HG02943 (cell line): Measurements from ENCODE around the gene CDH4.
"Not testable (repeated sequence)": the region's sequence is repeated elsewhere in the genome, so short reads cannot be mapped to it uniquely, and the experiment has no call there.

Experiments used
- ATAC-seq: cut with Tn5 transposase; IDR thresholded peaks from one replicate; pipeline ENCODE4 v1.9.1; 2021; ENCODE audit warnings: mild to moderate bottlenecking, low read depth, moderate library complexity; ENCODE audit not compliant: unreplicated experiment

The CDH4 gene

GRCh38 chr20:61852268-61853072 is 600.4 kb downstream of the CDH4 start:
- ATAC-seq: no peak

DNA sequence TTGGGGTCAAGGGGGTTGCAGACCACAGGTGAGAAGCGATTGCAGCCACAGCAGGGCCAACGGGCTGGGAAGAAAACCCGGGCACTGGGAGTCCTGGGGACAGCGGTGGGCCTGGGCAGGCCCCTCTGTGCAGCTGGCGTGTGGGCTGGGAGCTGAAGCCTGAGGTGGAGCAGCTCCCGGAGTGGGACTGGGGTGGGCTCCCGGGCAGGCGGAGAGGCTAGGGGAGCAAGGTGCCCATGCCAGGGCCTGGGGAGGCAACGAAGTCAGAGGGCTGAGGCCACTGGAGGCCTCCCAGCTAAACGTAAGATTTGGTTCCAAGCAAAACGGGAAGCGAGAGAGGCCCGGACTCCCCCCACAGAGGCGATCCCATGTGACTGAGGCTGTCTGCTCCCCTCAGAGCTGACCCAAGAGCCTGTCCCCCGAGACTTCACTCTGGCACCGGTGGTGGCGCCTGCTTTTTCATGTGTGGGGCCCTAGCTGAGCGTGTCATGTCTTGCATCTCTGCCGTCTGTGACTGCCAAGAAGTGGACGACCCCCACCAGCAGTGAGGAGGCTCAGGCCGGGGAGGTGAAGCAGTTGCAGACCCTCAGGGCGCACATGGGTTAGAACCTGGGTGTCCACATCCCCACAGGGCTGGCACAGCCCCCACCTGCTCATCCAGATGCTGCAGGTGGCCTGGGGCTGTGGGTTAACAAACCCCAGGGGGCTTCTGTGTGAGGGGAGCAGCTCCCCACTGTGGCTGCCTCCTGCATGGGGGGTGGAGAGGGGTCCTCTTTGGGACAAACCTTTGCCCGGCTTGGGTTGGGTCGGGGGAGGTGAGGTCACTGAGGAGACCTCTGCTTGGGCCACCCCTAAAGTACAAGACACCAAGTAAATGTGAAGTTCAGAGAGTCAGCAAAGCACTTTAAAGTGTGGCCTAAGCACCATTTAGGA is 601.3 kb downstream of the CDH4 start:
- no peak for ATAC-seq

GRCh38 chr20:61854538-61854937 is 602.5 kb downstream of the CDH4 start:
- ATAC-seq: not testable (repeated sequence)

GRCh38 chr20:61855286-61855685 is 603.2 kb downstream of the CDH4 start:
- no peak for ATAC-seq

- ATAC-seq: no peak
These were observed 604.8 kb downstream of the CDH4 start for GRCh38 chr20:61856626-61857413.

DNA sequence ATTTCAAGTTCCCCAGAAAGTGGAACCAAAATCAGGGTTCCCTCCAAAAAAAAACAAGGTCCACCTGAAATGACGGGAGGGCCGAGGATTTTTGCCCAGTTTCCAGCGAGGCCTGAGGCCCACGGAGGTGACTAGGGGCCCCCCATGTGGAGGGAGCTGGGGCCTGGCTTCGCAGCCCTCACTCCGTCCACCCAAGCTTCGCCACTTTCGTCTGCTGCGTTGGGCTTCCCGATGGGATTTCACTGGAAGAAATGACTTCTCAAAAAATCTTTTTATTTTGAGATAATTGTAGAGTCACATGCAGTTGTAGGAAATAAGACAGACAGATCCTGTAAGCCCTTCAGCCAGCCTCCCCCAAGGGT is 605.3 kb downstream of the CDH4 start:
- no peak for ATAC-seq

DNA sequence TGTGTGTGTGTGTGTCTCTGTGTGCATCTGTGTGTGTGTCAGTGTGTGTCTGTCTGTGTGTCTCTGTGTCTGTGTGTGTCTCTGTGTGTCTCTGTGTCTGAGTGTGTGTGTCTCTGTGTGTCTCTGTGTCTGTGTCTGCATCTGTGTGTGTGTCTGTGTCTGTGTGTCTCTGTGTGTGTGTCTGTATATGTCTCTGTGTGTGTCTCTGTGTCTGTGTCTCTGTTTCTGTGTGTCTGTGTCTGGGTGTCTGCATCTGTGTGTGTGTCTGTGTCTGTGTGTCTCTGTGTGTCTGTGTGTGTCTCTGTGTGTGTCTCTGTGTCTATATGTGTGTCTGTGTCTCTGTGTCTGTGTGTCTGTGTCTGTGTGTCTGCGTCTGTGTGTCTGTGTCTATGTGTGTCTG is 605.8 kb downstream of the CDH4 start:
- ATAC-seq: no peak

- ATAC-seq: no peak
These were observed 607.7 kb downstream of the CDH4 start for GRCh38 chr20:61859767-61860166.

DNA sequence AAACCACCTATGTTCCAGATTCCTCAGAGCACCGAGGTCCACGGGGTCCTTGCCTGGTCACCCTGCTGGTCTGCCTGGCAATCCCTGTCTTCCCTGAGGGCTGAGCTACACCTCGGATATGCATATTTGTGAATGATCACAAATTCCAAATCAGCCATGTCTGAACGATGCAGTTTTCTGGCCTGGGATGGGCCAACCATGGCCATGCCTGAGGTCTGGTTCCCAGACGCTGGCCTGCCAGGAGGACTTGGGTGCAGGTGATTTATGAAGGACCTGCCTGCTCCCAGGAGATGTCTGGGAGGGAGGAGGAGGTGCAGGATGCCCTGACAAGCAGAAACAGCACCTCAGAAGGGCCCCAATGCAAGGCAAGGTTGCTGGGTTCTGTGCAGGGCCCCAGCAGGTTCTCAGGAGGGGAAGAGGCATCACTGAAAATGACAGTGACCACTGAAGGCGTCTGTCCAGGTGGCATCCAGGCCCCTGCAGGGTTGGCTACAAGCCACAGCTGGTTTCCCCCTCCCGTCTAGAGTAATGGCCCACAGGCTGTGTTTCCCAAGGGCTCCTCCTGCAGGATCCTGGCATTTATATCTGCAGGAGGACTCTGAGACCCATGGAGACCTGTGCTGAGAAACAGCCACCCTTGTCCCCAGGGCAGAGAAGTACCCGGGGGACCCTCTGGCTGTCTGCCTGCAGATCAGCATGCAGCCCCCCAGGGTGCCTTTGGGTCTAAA is 608.4 kb downstream of the CDH4 start:
- no peak for ATAC-seq

DNA sequence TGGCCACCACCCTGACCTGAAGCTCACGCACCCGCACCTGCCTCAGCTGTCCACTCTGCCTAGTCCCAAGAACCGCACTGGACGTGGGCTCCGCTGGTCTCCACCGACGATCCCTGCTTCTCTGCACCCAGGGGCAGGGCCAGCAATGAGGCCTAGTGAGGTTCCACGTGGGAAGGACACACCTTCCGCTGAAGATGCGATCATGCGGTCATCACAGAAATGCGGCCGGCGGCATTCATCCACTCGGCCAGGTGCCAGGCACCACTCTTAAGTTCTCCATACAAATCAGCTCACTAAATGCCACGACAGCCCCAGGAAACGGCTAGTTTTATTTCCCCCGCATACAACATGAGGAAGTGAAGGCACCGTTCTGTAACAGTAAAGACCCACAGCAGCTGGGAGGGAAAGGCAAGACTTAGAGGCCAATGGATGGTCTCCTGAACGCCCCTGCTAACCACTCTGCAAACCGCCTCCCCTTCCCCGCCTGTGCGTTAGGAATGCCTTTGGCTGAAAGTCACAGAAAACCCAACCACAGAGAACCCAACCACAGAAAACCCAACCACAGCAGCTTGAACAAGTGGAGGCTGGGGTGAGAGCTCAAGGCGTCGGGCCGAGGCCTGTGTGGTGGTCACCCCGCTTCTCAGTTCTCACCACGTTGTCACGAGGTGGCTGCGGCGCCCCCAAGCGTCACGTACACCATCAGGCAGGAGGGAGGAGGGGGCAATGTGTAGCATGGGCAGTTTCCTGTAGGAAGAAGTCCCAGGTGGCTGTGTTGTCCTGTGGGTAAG is 609.2 kb downstream of the CDH4 start:
- no peak for ATAC-seq

DNA sequence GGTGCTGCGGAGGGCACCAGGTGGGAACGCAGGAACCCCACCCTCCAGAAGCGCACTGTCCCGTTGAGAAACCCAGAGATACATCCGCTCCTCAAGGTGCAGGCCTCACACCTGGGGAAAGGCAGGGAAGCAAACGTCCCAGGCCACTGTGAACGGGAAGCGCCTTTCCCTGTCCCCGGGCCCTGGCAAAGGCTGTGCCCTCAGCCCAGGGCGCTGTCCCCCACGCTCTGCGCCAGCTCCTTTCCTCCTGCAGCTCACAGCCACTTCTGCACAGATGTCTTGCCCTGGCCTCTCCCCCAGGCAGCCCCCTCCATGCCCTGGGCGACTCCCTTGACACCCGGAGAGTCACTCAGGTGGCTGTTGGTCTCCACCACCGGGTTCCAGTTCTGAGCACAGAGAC is 609.8 kb downstream of the CDH4 start:
- no peak for ATAC-seq

- ATAC-seq: no peak
These were observed 610.8 kb downstream of the CDH4 start for GRCh38 chr20:61862881-61863280.

- ATAC-seq: no peak
These were observed 612.4 kb downstream of the CDH4 start for GRCh38 chr20:61864481-61864880.

- no peak for ATAC-seq
These were observed 613.3 kb downstream of the CDH4 start for GRCh38 chr20:61865353-61865752.

GRCh38 chr20:61866165-61866564 is 614.1 kb downstream of the CDH4 start:
- no peak for ATAC-seq

DNA sequence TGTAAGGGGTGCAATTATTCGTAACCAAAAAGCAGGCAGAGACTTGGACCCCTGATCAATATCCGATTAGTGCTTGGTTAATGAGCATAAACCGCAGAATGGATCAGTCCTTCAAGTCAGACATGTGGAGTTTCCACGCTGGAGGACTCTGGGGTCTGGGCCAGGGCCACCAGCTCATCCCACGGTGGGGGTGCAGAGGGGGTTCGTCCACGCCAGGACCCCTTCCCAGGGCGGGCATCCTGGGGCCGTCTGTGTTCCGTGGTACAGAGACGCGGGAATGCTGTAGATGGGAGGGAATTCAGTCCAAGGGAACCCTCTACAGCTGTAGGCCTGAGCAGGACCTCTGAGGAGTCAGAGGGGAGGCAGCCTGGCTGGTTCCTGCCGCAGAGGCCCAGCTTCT is 615.9 kb downstream of the CDH4 start:
- ATAC-seq: no peak

GRCh38 chr20:61868466-61869090 is 616.5 kb downstream of the CDH4 start:
- no peak for ATAC-seq

GRCh38 chr20:61869750-61870507 is 617.9 kb downstream of the CDH4 start:
- no peak for ATAC-seq
